Gastroesophageal sphincter (tissue), 3 donors: ENCODE results near the gene SLC22A25.

Experiments used
- CTCF ChIP-seq, 4 experiments: fragments of 200-600 bp in 2 of 4; fragments of 450-650 bp in 2 of 4; sonication (generic) in 1 of 4; IDR thresholded peaks; one replicate each; pipeline ENCODE4 v1.5.1; 2017 to 2019; ENCODE audit warnings: antibody characterized with exemption in 4 of 4, mild to moderate bottlenecking in 2 of 4, moderate library complexity in 2 of 4
- EP300 ChIP-seq: sonication (generic); formaldehyde crosslinking; IDR thresholded peaks from one replicate; pipeline ENCODE4 v1.6.1; 2017; ENCODE audit warnings: antibody characterized with exemption, mild to moderate bottlenecking
- POLR2A ChIP-seq, 2 donors: fragments of 450-650 bp; IDR thresholded peaks; one replicate each; pipeline ENCODE4 v1.6.1; 2017; ENCODE audit warnings: antibody characterized with exemption in 2 of 2, mild to moderate bottlenecking in 2 of 2, moderate library complexity in 1 of 2

- TF ChIP-seq CTCF (IDR thresholded peaks at IDR 0.05) (no peak), POLR2A (IDR thresholded peaks at IDR 0.05) (no peak), EP300 (no peak)
Observed at GRCh38 chr11:63243533-63243932, at the start of gene SLC22A25.
